Ishikawa (cell line): Measurements from ENCODE around the gene FAM76B.

ENCODE experiments used
- CEBPB ChIP-seq: IDR thresholded peaks from 2 replicates; pipeline ENCODE4 v1.6.1; 2012
- CREB1 ChIP-seq: IDR thresholded peaks from 2 replicates; pipeline ENCODE4 v1.6.1; 2012; ENCODE audit warnings: low read depth
- EGR1 ChIP-seq: IDR thresholded peaks from 2 replicates; pipeline ENCODE4 v1.6.1; 2012
- EP300 ChIP-seq: IDR thresholded peaks from 2 replicates; pipeline ENCODE4 v1.6.1; 2012; ENCODE audit warnings: borderline replicate concordance
- FOXM1 ChIP-seq: IDR thresholded peaks from 2 replicates; pipeline ENCODE4 v1.6.1; 2012; ENCODE audit warnings: low read depth, borderline replicate concordance
- MAX ChIP-seq: IDR thresholded peaks from 2 replicates; pipeline ENCODE4 v1.6.1; 2012
- NFIC ChIP-seq: IDR thresholded peaks from 2 replicates; pipeline ENCODE4 v1.6.1; 2012
- RAD21 ChIP-seq: IDR thresholded peaks from 2 replicates; pipeline ENCODE4 v1.6.1; 2012; ENCODE audit warnings: low read depth
- REST ChIP-seq: IDR thresholded peaks from 2 replicates; pipeline ENCODE4 v1.6.1; 2012; ENCODE audit warnings: low read depth, mild to moderate bottlenecking
- TAF1 ChIP-seq: IDR thresholded peaks from 2 replicates; pipeline ENCODE4 v1.6.1; 2012; ENCODE audit warnings: low read depth, mild to moderate bottlenecking
- TCF12 ChIP-seq: IDR thresholded peaks from 2 replicates; pipeline ENCODE4 v1.6.1; 2012; ENCODE audit warnings: low read depth
- TEAD4 ChIP-seq: IDR thresholded peaks from 2 replicates; pipeline ENCODE4 v1.6.1; 2012
- USF1 ChIP-seq: IDR thresholded peaks from 2 replicates; pipeline ENCODE4 v1.6.1; 2012
- YY1 ChIP-seq: IDR thresholded peaks from 2 replicates; pipeline ENCODE4 v1.6.1; 2012; ENCODE audit warnings: low read depth
- ZBTB7A ChIP-seq: IDR thresholded peaks from 2 replicates; pipeline ENCODE4 v1.6.1; 2012; ENCODE audit warnings: low read depth

The FAM76B gene

GRCh38 chr11:95725196-95725595 is 64.4 kb downstream of the FAM76B start:
- TF ChIP-seq FOXM1, result no peak
- no peak for TF ChIP-seq EP300
- TF ChIP-seq CREB1, result no peak
- no peak for TF ChIP-seq EGR1
- no peak for TF ChIP-seq NFIC
- no peak for TF ChIP-seq TAF1

- TF ChIP-seq EP300, result no peak
- TF ChIP-seq USF1, result no peak
- TF ChIP-seq TEAD4, result no peak
- no peak for TF ChIP-seq MAX
- no peak for TF ChIP-seq EGR1
- no peak for TF ChIP-seq REST
- no peak for TF ChIP-seq YY1
- TF ChIP-seq ZBTB7A, result no peak
- no peak for TF ChIP-seq TAF1
- no peak for TF ChIP-seq CEBPB
- TF ChIP-seq NFIC, result no peak
- TF ChIP-seq CREB1, result no peak
- no peak for TF ChIP-seq TCF12
- no peak for TF ChIP-seq RAD21
- no peak for TF ChIP-seq FOXM1
Observed at GRCh38 chr11:95723361-95723942, 66.1 kb downstream of the FAM76B start.

DNA sequence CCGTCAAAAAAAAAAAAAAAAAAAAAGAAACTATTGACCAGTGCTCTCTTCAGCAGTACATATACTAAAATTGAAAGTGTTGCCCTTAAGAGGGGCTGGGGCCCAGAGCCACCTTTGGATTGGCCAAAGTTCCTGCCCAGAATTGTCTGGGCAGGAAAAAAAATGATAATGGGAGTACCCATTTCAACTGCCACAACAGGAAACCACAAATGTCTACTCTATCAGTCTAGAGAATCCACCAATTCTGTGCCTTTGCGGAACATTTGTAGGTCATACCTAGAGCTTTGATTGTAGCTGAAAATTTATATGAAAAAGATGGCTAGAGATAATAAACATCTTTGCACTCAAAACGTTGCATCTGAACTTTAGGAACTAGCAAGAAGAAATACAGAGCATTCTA is 69.4 kb downstream of the FAM76B start:
- TF ChIP-seq EP300 (no peak), TCF12 (no peak)
